CD4-positive, alpha-beta T cell treated with Interferon alpha-2 for 1 hour (primary cell): ENCODE data around the gene SIMC1.
"Not testable (repeated sequence)": the region's sequence is repeated elsewhere in the genome, so short reads cannot be mapped to it uniquely, and the experiment has no call there.

Experiments
- DNase-seq, 2 donors: peaks; one replicate each; pipeline ENCODE4 v3.0.0-alpha.2; 2020 to 2022

SIMC1 gene

DNA sequence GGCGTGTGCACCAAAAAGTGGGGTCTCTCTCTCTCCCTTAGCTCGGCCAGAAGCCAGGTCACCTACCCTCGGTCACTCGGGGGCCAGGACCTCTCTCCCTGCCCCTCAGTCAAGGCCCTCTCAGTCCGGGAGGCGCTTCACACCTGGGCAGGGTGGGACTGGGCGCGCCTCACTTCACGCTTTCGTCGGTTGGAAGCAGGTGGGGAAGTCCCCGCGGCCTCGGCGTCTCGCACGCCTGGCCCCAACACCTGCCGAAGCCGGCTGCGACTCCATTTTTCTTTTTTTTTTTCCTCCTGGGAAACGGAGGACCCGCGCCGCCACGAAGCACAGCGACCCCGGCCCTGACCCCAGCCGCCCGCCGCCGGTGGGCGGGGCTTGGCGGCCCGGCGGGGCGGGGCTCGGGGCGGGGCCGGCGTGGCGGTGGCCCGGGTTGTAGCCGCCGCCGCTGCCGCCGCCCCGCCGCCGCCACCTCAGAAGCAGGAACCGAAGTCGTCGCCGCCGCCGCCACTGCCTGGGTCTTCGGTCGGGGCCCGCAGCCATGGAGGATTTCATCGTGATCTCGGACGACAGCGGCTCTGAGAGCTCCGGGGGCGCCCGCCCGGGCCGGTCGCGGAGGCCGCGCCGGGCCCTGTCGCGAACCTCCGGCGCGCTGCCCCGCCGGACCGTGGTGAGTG lies at the start of gene SIMC1:
TSS of gene SIMC1 (plus strand) at position 454 of the 674 bp plus-strand sequence. CDS start at position 539, 85 bp downstream.
- DNase-seq: peak; percentile 42 to 77

DNA sequence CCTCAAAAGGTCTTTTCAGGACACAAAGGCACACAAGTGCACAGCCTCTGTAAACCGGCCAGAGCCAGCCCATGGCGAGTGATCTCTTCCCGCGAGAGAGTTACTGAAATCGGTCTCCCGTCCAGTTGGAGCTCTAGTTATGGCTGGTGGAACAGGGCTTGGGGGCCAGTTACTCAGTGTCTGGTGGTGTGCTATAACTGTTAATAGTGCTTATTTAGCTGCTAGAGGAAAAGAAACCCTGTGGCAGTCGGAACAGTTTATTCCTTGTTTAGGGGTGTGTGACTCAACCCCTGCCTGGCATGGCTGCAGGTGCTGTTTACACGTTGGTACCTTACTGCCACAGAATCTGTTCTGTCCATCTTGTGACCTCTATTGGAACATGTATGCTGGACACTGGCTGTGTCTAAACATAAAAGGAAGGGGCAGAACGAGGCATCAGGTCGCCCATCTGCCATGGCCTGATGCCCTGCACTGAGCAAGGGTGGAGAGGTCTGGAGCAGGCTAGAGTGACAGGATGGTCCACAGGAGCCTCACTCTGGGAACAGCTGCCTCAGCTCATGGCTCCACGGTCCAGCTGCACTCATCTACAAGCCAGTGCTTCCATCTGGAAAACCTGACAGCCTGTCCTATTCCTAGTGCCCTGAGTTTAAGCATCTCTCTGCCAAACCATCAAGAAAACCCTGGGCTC lies 49.6 kb upstream of the SIMC1 start:
- DNase-seq: no peak

DNA sequence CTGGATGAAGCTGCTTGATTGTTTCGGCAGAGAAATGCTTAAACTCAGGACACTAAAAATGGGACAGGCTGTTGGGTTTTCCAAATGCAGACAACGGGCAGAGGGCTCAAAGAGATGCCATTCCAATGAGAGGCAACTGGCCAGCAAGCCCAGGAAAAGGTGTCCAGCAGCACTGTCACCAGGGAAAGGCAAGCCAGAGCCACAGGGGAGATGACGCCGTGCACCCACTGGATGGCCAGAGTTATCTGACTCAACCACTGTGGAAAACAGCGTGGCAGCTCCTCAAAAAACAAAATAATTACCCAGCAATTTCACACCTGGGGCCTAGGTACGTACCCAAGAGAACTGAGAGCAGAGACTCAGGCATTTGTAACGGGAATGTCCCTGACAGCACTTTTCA lies 48.4 kb upstream of the SIMC1 start:
- DNase-seq: no peak

DNA sequence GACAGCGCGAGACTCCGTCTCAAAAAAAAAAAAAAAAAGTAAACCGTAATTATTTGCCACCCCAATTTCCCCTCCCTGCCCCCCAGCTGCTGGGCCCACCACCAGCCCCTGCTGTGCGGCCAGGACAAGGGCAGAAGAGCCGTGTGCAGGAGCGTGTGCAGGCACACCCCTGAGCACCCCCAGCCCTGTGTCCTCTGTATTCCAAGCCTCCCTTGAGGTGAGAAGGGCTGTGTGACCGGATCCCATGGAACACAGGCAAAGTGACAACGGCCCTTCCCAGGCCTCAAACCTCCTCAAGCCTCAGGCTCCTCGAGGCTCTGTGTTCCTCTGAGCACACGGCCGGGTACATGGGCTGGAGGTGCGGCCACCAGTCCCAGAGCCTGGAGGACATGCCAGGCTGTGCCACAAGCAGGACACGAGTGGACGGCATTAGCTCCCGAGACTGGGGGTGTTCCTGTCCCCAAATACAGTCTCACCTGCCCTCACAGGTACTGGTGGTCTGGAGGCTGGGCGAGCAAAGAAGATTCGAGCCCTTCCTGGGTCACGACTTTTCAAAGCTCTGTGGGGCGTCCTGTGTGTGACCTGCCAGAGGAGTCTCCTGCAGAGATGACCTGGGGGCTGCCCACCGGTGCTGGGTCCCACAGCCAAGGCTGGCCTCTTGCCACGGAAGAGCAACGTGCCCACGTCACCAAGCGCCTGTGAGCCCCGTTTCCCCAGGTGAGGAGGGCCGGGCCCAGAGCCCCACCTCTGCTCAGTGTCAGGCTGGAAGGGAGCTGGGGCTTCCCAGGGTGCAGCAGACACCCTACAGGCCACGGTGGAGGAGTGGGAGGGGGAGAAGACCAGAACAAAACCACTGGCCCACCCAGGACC lies 47.1 kb upstream of the SIMC1 start:
- no peak for DNase-seq

DNA sequence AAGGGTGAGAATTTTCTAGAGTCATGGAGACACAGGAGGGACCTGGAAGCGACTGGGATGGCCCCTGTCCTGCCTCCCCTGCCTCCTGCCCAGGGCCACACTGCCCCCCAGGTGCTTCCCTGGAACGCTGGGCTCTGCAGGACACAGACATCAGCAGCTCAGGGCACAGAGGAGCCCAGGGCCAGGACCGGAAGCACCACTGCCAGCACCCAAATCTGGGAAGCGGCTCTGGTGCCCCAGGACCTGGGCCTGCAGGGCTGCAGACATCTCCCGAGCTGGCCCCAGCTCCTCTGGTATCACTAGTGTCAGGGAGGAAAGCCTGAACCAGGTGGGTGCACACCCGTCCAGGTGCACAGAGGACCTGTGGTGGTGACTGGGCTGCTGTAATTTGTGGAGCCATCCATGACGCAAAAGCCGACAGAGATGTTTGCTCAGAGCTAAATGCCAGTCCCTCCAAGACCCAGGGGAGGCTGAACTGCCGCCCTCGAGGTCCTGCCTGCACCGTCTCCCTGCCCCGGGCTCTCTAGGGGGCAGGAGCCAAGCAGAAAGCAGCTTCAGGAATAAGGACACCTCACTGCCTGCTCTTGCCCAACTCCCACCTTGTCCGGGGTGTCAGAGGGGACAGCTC lies 46.0 kb upstream of the SIMC1 start:
- DNase-seq: no peak

- not testable (repeated sequence) for DNase-seq
These were observed 45.5 kb upstream of the SIMC1 start for GRCh38 chr5:176192722-176193117.

DNA sequence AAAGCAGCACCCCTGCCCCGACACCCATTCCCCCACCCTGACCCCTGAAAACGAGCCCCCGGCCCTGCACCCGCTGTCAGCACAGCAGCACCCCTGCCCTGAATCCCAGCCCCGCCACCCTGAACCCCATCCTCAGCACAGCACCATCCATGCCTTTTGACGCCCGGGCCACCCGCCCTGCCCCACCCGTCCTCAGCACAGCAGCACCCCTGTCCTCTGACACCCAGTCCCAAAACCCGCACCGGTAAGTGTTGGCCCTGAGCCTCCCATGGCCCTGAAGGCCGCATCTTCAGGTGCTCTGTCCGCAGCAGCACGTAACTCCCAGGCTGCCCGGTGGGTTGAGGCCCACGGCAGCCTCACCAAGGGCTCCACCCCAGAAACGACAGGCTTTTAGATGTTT lies 44.6 kb upstream of the SIMC1 start:
- not testable (repeated sequence) for DNase-seq

GRCh38 chr5:176194238-176195083 lies 43.8 kb upstream of the SIMC1 start:
- DNase-seq: not testable (repeated sequence)

DNA sequence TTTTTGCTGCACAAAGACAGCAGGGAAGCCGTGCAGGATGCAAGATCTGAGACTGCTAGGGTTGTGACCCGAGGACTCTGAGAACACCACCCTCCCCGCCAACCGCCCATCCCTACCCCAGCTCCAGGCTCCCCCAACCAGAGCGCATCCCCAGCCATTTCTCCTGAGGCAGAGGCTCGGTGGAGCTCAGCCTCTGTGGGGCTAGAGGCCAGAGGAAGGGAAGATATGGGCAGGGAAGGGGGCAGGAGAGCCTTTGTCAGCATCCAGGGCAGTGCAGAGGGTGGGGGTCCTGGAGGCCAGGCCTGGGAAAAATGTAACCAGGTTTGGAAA lies 43.2 kb upstream of the SIMC1 start:
- DNase-seq: not testable (repeated sequence)

GRCh38 chr5:176195487-176196207 lies 42.6 kb upstream of the SIMC1 start:
- DNase-seq: not testable (repeated sequence)

GRCh38 chr5:176196781-176197180 lies 41.4 kb upstream of the SIMC1 start:
- DNase-seq: not testable (repeated sequence)

GRCh38 chr5:176197234-176197858 lies 40.9 kb upstream of the SIMC1 start:
- DNase-seq: not testable (repeated sequence)

DNA sequence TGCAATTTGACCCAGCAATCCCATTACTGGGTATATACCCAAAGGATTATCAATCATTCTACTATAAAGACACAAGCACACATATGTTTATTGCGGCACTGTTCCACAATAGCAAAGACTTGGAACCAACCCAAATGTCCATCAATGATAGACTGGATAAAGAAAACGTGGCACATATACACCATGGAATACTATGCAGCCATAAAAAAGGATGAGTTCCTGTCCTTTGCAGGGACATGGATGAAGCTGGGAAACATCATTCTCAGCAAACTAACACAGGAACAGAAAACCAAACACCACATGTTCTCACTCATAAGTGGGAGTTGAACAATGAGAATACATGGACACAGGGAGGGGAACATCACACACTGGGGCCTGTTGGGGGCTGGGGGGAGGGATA lies 39.9 kb upstream of the SIMC1 start:
- not testable (repeated sequence) for DNase-seq

- DNase-seq: not testable (repeated sequence)
These were observed 39.1 kb upstream of the SIMC1 start for GRCh38 chr5:176198991-176199733.

- not testable (repeated sequence) for DNase-seq
These were observed 38.3 kb upstream of the SIMC1 start for GRCh38 chr5:176199803-176200399.

DNA sequence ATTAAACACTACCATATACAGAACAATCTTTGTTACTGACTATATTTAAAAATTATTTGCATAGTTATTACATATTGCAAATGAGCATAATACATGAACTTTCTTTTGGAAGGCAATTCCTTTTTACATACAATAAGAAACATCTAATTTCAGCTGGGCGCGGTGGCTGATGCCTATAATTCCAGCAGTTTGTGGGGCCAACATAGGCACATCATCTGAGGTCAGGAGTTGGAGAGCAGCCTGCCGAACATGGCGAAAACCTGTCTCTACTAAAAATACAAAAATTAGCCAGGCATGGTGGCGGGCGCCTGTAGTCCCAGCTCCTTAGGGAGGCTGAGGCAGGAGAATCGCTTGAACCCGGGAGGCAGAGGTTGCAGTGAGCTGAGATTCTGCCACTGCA lies 36.4 kb upstream of the SIMC1 start:
- DNase-seq: no peak

GRCh38 chr5:176203086-176203485 lies 35.1 kb upstream of the SIMC1 start:
- no peak for DNase-seq

GRCh38 chr5:176203535-176203934 lies 34.7 kb upstream of the SIMC1 start:
- DNase-seq: not testable (repeated sequence)

- DNase-seq: not testable (repeated sequence)
These were observed 23.7 kb upstream of the SIMC1 start for GRCh38 chr5:176214466-176215021.
